AG04449 (cell line): ENCODE results near the gene MACROH2A1.

Source experiments
- CTCF ChIA-PET: fragments of 350-600 bp; formaldehyde crosslinking; extraction: SDS; loops from one replicate; lab custom pipeline; 2021; ENCODE audit warnings: antibody characterized with exemption; lab: Yijun Ruan, JAX
- POLR2A ChIA-PET: fragments of 400-600, 350-600 bp; formaldehyde crosslinking; extraction: SDS; loops from one replicate; lab custom pipeline; 2020; ENCODE audit warnings: antibody characterized with exemption, inconsistent platforms; lab: Yijun Ruan, JAX
- DNase-seq: peaks from one replicate; pipeline ENCODE4 v3.0.0-alpha.2; 2010; ENCODE audit warnings: low read depth, low spot score
- H3K4me3 ChIP-seq: 2 replicates; pipeline ENCODE4 v1.5.1; 2011; ENCODE audit warnings: low read depth, mild to moderate bottlenecking, control low read depth, low read length
- TF ChIP-seq, protein P1 (sequence below): IDR thresholded peaks from one replicate; pipeline ENCODE4 v1.5.1; 2011; ENCODE audit warnings: mild to moderate bottlenecking, moderate library complexity, low read length, control low read depth, inconsistent platforms; ENCODE audit not compliant: insufficient read depth; ENCODE audit errors: missing control alignments

MACROH2A1 gene

GRCh38 chr5:135426102-135427082 lies 27.4 kb upstream of the MACROH2A1 start:
- DNase-seq: no peak
- TF ChIP-seq, protein P1, sequence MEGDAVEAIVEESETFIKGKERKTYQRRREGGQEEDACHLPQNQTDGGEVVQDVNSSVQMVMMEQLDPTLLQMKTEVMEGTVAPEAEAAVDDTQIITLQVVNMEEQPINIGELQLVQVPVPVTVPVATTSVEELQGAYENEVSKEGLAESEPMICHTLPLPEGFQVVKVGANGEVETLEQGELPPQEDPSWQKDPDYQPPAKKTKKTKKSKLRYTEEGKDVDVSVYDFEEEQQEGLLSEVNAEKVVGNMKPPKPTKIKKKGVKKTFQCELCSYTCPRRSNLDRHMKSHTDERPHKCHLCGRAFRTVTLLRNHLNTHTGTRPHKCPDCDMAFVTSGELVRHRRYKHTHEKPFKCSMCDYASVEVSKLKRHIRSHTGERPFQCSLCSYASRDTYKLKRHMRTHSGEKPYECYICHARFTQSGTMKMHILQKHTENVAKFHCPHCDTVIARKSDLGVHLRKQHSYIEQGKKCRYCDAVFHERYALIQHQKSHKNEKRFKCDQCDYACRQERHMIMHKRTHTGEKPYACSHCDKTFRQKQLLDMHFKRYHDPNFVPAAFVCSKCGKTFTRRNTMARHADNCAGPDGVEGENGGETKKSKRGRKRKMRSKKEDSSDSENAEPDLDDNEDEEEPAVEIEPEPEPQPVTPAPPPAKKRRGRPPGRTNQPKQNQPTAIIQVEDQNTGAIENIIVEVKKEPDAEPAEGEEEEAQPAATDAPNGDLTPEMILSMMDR: peak; percentile 68
- ChIA-PET POLR2A (interaction anchor here (1.5 kb wide), 1 partner anchor 27 kb away, joined by 3 read pairs; the partner anchor contains the start of gene MACROH2A1), CTCF (interaction anchor here (0.7 to 6.3 kb wide), 45 partner anchors 10 to 423 kb away, joined by 3 to 134 read pairs (median 5); partner anchors contain the start of genes DCANP1 and MACROH2A1)
- H3K4me3 ChIP-seq: no peak overlapping the region

- TF ChIP-seq, protein P1: no peak
- CTCF ChIA-PET: interaction anchor here (0.7 to 6.3 kb wide), 44 partner anchors 9 to 422 kb away, joined by 3 to 134 read pairs (median 5); partner anchors contain the start of genes DCANP1 and MACROH2A1
- POLR2A ChIA-PET: interaction anchor here (1.5 kb wide), 1 partner anchor 26 kb away, joined by 3 read pairs; the partner anchor contains the start of gene MACROH2A1
- no peak overlapping the region for H3K4me3 ChIP-seq
- no peak for DNase-seq
Measured at GRCh38 chr5:135425641-135426040, 26.6 kb upstream of the MACROH2A1 start.

DNA sequence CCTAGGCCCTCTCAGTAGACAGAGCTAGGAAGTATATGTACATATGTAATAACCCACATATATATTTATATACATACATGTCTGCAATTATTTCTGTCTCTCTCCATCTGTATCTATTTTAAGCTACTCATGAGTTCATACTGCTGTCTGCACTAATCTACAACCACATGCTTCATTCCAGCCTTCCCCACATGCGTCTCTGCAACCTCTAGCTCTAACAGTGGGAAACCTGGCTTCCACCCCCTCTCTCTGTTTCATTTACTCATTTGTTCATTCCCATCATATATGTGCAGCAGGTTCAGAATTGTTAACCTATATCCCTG lies 24.8 kb upstream of the MACROH2A1 start:
- CTCF ChIA-PET: interaction anchor here (0.9 to 6.3 kb wide), 12 partner anchors 13 to 245 kb away, joined by 3 to 134 read pairs (median 6); partner anchors contain the start of genes DCANP1 and MACROH2A1
- POLR2A ChIA-PET: interaction anchor here (0.6 to 1.1 kb wide), 2 partner anchors 10 to 230 kb away, joined by 3 to 4 read pairs; no protein-coding TSS in a partner anchor
- TF ChIP-seq, protein P1: no peak
- no peak overlapping the region for H3K4me3 ChIP-seq
- DNase-seq: no peak

- TF ChIP-seq, protein P1: no peak
- ChIA-PET POLR2A (interaction anchor here (0.6 kb wide), 1 partner anchor 230 kb away, joined by 3 read pairs; no protein-coding TSS in a partner anchor), CTCF (interaction anchor here (0.9 to 6.3 kb wide), 10 partner anchors 12 to 244 kb away, joined by 3 to 134 read pairs (median 14); partner anchors contain the start of genes DCANP1 and MACROH2A1)
- H3K4me3 ChIP-seq: no peak overlapping the region
- DNase-seq: no peak
Measured at GRCh38 chr5:135423146-135423845, 24.3 kb upstream of the MACROH2A1 start.

DNA sequence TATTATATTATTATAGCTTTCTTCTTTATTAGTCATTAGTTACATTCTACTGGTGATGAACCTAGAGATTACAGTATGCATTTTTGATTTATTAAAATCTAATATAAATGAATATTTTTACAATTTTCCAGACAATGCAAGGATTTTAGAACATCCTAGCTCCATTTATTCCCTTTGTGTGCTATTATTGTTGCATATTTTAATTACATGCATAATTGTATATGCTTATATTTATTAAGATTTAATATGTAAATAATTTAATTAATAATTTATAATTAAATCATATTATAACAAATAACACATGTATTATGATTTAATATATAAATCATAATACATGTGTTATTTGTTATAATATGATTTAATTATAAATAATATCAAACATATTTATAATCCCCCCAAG lies 23.4 kb upstream of the MACROH2A1 start:
- TF ChIP-seq, protein P1: no peak
- DNase-seq: no peak
- POLR2A ChIA-PET: no interaction called here
- CTCF ChIA-PET: interaction anchor here (0.9 to 1.3 kb wide), 5 partner anchors 11 to 239 kb away, joined by 3 to 7 read pairs (median 4); no protein-coding TSS in a partner anchor
- no peak overlapping the region for H3K4me3 ChIP-seq
